Dedifferentiated amniotic fluid mesenchymal stem cell (primary cell): ENCODE data around the gene FCRLA.
A peak's percentile ranks its signal among the peaks of the same experiment; 100 is the strongest.

Experiments used
- DNase-seq: peaks from one replicate; pipeline ENCODE4 v3.0.0-alpha.2; 2016; ENCODE audit errors: extremely low spot score

Gene FCRLA

DNA sequence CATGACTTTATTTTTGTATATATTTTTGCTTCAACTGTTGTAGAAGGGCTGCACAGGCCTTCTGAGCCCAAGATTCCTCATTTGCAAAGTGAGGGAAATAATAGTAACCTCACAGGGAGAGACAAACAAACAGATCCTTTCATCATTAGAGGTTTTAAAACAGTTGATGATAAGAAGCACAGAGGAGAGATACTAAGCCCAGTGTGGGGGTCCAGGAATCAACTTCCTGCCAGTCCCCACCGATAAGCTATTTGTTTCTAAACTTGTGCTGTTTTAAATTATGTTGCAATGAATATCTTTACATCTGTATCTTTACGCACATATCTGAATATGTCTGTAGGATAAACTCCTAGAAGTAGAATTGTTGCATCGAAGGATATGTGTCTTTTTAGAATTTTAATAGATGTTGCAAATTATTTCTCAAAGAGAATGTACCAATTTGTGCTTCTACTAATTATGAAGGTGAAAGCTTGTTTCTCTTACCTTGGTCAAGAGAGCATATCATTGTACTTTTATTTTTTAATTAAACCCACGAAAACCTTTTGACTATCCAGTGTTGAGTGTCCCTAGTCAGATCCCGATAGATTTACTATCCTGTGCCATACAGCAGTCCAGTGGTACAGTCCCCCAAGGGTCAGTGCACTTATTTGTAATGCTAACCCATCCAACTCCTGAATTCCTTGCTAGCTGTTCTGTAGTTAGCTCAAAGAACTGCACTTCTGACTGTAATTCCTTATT is 25.1 kb downstream of the FCRLA start:
- DNase-seq, result no peak

DNA sequence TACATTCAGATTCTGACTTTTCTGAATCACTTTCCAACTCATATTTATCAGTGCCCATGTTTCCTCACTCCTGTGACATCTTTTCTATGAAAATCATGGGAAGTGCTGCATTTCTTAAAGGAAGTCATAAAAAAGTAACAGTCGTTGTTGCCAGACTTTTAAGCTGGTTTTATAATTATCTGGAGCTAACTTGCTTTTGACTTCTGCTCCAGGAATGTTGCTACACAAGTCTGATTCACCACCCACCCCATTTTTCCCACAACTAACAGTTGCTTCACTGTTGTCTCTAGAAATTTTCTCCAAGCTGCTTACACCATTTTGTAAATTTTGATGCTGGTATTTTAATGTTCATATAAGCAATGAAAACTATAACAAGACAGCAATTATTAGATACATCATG is 26.5 kb downstream of the FCRLA start:
- DNase-seq, result peak; percentile 76

DNA sequence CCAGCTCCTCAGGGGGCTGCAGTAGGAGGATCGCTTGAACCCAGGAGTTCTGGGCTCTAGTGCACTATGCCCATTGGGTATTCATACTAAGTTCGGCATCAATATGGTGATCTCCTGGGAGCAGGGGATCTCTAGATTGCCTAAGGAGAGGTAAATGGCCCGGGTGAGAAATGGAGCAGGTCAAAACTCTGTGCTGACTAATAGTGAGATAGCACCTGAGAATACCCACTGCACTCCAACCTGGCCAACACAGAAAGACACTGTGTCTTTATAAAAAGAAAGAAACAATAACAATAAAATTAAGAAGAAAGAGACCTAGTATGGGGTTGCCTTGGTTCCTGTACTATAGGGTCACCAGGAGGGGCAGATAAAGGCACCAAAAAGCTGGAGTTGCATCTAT is 28.8 kb downstream of the FCRLA start:
- no peak for DNase-seq

DNA sequence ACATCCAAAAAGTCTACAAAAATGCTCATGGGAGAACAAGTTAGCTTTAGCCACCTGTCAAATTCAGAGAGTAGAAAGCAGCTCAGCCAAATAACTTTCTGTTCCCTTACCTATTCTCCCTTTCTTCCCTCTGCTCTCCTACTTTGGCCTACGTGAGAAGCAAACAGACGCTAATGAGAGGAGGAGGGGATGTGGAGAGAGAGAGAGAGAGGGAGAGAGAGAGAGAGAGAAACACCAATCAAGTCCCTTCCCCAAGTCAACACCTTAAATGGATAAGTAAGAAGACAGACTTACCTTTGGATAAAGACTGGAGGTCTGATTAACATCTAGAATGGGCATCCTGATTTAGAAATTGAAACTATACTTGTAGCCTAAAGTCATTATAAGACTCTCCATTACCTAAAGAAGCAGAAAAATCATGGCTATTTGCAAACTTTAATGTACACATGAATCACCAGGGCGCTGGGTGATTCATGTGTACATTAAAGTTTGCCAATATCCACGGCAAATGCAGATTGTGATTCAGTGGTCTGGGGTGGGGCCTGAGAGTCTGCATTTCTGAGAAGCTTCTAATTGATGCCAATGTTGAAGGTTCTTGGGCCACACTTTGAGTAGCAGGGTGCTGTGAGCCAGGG is 29.4 kb downstream of the FCRLA start:
- no peak for DNase-seq

DNA sequence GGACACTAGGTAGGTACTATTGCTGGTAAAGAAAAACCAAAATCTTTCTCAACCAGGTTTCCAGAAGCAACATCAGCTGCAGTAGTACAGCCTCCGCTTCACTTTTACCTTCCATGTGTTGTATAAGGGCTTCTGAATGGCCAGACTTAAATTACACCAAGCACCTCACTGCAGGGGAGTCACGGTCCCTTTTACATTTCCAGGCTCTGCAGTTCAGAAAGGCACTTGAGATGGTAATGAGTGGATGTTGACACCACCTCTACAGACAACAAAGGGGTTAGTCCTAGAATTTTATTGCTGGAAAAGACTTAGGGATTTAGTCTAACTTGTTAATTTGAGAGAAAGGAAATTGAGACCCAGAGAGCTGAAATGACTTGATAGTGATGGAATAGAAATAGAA is 30.6 kb downstream of the FCRLA start:
- DNase-seq, result no peak

DNA sequence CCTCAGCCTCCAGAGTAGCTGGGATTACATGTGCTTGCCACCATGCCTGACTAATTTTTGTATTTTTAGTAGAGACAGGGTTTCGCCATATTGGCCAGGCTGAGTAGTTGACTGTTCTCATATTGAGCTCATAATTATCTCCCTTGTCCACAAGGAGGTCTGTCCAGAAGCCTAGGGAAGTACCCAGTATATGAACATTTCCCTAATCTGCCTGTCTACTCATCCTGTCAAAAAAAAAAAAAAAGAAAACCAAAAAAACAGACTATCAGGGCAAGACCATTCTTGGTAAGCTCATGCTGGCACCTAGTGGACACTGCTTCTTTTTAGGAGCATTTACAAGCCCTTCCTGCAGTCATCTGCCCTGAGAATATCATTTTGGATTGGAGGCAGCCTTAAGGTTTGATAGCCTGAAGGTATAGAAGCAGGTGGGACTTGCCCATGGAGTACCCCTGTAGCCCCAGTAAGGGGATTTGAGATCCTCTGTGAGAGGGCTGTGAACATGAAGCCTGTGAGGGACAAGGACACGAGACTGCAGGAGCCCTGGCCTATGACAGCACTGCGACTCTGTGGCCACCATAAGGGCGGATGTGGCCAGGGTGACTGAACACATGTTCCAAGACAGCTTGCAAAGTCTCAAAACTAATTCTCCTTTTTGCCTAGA is 31.7 kb downstream of the FCRLA start:
- peak; percentile 26 for DNase-seq

DNA sequence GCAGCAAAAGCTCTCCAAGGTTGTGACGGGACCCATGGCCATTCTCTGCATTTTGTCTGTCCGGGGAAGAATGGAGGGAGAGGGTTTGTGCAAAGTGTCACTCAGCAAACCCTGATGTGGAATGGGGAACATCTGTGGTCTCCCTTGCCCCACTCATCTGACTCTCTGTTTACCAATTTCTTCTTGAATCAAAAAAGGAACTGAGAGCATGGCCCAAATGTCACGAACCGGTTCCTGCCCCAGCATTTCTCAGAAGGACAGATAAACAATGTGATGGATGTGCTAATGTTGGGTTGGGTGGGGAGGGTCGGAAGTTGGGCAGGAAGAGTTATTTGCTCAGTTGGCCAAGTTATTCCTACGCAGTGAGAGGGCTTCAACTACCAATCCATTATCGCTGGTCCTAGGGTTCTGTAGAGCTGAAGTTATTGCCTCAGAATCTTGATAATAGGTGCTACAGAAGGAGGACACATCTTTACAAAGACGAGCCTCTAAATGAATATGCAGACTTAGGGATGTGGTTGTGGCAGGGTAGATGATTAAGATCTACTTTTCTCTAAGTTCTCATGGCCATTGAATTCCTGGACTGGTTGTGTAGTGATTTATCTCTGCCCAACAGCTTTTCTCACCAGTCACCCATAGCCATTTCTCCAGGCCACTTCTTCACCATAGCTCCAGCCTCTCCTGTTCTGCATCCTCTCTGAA is 33.0 kb downstream of the FCRLA start:
- no peak for DNase-seq

DNA sequence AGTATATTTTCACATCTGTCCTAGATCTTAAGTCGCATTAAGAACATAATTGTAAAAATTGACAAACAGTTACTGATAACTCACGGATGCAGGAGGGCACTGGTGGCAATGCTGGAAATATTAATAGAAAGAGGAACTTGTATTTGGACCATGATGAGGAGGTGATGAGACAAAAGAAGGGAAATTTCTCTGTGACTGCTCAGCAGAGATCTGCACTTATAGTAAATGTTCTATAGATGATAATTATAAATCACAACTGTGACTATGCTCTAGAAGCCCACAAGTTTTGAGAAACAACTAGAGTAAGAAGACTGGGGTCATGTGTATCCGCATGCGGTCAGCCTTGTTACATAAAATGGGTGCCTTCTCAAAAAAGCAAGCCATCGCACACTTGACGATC is 33.9 kb downstream of the FCRLA start:
- no peak for DNase-seq

DNA sequence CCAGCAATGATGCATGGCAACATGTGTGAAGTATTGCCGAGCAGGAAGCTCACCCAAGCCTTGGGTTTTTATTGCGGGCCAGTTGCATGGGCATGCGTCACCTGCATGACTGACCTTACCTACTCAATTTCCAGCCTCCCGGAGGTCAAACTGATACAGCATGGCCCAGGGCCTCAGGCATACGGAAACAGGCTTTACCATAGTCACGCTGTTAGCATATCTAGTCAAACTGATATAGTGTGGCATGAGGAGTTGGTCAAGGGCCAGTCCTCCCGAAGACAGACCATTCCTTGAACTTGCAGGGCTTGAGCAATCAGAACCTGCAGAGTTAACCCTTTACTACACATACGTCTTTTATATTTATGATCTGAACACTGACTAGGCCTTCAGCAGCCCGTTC is 36.2 kb downstream of the FCRLA start:
- DNase-seq, result no peak

DNA sequence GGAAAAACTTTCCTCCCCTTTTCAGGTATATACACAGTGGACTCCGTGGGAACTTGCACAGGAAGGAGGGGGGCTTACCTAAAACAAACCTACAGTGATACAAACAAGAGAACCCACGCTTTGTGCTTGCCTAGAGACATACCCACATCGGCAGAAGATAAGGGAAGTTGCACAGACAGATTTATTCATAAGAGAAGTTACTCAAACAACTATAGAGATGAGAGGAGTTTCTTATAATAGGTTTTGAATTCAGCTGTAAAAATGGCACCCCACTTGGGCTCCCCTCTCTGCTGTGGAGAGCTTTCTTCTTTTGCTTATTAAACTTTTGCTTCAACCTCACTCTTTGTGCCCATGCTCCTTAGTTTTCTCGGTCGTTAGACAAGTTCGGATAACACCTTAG is 40.8 kb downstream of the FCRLA start:
- DNase-seq, result no peak

DNA sequence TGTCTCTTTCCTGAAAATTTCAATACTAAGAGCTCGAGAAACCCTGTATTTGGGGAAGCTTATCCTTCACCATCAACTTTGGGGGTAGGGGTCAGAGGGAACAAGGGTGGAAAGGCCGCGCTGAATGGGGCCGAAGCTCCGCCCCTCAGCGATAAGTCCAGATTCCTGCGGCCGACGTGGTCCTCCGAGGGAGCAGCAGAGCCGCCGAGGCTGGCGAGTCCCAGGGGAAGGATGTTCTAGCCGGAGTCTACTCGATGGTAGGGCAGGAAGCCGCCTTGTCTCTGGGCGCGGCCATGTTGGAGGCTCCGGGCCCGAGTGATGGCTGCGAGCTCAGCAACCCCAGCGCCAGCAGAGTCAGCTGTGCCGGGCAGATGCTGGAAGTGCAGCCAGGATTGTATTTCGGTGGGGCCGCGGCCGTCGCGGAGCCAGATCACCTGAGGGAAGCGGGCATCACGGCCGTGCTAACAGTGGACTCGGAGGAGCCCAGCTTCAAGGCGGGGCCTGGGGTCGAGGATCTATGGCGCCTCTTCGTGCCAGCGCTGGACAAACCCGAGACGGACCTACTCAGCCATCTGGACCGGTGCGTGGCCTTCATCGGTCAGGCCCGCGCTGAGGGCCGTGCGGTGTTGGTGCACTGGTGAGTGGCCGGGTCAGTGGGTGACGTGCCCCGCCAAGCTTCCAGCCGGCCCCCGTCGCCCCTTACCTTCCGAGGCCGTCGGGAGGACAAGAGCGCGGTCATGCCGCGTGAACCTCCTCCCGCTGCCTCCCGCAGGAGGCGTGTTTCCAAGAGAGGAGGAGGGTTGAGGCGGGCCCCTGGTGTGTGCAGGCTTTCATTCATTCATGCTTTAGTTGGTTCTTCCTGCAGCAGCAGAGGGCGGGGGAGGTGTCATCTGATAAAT is 42.7 kb downstream of the FCRLA start, which contains the start of gene DUSP12:
Gene DUSP12, plus strand, starts transcription at position 278 of the 899 bp plus-strand sequence. Its CDS starts 16 bp downstream, at position 294.
- DNase-seq, result peak; percentile 95

DNA sequence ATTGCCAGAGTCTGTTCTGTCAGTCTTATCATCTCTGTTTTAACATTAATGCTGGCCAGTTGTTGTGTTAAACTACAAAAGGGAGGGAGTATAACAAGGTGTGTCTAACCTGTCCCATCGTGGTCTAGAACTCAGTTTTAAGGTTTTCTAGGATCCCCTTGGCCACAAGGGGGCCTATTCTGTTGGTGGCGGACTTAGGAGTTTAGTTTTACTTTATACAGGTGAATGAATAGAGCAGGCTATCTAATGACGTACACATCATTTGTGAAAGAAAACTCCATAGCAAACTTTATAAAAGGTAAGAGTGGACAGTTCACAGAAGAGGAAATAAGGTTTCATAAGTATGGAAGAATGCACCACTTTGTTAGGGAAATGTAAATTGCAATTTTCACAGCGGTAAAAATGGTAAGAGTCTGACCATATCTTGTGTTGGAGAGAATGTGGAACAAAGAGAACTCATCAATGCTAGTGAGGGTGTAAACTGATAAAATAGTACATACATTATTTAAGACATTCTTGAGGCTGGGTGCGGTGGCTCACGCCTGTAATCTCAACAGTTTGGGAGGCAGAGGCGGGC is 56.6 kb downstream of the FCRLA start:
- no peak for DNase-seq
